Activated T-helper 9 cell treated with anti-CD3 and anti-CD28 coated beads, Interleukin-2, amount 50 U/mL, for 16 hours (primary cell): ENCODE results near the gene RAB36.

Source experiments
- DNase-seq: peaks from one replicate; pipeline ENCODE4 v3.0.0-alpha.2; 2020; ENCODE audit warnings: low read depth

RAB36 gene

GRCh38 chr22:23158516-23159290, 13.4 kb downstream of the RAB36 start:
- DNase-seq: no peak

DNA sequence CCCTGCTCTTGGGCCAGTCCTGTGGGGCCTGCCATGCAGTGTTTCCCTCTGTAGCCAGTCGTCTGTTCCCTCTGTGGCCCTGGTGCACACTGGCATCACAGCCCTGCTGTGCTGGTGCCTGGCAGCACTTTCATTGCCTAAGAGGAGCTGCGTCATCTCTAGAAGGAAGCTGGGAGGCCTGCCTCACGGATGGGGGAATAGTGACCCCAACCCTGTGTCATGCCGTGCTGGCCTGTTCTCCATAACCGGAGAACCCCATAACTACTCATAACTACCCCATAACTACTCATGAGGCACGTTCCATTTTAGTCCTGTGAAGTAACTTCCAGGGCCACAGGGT, 14.0 kb downstream of the RAB36 start:
- no peak for DNase-seq

DNA sequence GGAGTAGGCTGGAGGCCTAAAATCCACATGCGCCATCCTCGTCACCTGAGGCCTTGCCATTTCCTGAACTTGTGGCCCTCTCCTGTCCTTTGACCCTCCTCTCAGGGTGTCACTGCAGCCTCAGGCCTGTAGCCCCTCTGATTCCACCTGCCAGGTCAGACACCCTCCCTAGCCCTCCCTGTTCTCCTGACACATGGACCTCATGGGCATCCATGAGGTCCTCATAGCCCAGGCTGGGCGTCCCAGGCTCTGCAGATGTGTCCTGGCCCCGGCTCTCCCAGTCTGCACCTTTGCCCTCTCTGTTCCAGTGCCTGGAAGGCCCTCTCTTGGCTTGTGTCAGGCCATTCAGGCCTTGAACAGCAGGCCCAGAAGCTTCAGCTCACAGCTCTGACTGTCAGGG, 15.8 kb downstream of the RAB36 start:
- no peak for DNase-seq

DNA sequence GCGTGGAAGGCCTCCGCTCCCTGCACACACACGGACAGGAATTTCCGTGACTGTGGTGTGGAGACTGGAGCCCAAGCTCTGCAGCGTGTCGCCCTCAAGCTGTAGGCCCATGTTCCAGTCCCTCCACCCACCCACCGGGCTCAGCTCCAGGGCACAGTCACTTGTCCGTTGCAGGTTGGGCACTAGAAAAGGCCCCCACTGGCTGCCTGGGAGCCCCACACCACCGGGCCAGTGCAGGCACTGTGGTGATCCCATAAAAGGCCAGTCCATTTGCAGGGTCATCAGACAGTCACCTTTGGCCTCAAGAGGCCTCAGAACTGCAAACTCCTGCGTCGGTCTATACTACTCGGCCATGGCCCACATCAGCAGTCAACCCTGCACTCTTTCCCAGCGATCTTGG, 16.3 kb downstream of the RAB36 start:
- DNase-seq: no peak

DNA sequence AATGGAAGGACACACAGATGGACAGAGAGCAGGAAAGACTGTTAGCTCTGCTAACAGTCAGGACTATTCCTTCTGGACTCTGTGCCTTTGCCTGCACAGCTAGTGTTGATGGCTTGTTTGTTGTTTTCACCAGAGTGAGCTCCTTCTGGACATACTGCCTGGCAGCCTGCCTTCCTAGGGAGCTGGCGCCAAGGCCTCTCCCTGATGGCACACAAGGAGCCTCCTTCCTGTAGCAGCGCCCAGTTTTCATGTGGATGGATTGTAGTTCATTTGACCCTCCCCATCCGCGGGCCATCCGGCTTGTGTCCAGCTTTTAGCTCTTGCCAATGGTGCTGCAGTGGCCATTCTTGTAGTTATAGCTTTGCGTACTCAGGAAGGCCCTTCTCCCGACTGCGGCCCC, 18.4 kb downstream of the RAB36 start:
- no peak for DNase-seq

DNA sequence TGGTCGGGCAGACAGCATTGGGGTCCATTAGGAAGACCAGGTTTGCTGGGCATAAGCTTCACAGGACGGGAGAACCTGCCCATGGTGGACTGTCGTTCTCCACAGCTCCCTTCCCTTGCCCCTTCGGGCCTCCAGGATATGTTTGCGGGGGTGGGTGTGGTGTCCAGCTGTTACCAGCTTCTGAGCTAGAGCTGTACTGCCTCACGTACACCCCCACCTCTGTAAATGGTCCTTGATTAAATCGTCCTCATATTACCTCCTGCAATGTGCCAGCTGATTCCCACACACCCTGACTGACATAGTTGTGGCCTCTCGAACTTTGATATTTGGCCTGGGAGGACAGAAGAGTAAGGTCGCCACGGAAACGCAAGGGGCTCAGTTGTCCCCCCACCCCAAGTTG, 18.8 kb downstream of the RAB36 start:
- no peak for DNase-seq

DNA sequence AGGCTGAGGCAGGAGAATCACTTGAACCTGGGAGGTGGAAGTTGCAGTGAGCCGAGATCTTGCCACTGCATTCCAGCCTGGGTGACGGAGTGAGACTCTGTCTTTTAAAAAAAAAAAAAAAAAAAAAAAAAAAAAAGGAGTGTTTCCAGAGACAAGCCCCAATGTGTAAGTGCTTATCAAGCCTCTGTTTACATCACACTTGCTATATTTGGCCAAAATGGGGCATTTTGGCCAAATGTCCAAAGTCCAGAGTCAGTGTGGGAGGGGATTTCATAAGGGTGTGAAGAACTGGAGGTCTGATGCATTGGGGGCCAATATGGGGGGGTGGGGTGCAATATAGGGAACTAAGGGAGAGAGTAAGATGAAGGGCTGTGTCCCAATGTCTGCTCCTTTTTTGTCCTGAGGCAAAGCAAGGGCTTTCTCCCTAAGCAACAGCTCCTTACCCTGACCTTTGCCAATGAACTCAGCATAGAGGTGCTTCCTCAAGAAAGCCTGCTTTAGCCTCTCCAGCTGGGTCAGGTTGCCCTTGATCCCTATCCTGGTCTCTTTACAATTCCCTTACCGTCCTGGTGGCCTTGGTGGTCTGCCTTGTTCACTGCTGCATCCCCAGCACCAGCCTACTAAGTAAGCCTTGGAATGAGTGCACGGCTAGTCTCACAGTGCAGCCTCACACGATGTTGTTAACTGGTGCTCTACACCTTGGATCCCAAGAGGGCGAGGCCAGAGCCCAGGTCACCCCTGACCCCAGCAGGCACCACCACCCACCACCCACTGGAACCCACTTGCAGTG, 21.0 kb downstream of the RAB36 start:
- DNase-seq: no peak

DNA sequence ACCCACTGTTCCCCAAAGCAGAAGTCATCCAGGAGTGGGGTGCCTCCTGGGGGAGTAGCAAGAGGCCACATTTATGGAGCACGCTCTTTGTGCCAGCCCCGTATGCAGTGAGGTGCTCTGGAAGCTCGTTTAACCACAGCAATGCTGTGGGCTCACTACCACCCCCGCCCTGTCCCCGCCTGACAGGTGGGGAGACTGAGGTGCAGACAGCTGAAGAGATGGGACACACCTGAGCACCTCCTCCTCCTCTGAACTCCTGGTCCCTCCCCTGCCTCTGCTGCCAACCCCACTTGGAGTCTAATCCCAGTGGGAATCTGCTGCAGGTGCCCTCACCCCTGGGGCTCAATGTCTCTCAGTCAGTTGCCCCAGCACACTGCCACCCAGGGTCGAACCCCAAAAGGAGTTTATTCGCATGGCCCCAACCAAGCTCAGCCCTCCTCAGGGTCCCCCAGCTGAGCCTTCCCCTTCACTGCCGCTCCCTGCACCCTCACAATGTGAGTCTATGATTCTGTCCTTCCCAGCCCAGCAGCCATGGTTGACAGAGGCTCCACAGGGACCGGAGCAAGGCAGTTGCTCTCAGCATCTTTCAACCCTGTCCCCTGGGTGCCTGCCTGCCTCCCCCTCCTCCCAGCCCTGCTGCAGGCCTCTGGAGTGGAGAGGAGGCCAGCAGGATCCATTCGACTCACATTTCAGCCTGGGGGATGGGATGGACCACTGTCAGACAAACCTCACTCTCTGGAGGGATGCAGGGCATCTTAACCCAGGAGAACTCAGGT, 21.8 kb downstream of the RAB36 start:
- DNase-seq: no peak

DNA sequence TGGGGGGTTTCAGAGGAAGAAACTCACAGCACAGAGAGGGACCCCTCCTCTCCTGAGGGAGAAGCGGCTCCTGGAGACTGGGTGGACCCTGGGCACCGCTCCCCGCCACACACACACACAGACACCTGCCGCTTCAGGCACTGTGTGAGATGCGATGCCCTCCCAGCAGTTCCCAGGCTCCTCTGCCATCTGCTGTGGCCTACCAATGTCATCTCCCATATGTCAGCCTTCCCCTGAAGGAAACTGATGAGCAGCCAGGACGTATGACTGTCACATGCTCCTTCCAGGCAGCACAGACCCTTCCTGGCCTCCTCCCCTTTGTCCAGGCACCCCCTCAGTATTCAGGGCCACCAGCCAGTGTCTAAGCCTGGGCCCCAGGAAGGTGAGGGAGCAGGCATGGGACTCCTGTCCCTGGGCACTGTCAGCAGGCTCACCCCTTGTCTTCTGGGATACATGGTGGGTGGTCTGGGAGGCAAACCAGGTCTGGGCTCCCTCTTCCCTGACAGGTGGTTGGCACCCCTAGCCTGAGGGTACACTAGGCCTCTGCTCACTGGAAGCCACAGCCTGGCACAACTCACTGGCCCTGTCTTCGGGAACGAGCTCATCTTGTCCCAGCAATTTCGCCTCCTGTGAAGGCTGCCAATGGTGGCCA, 23.2 kb downstream of the RAB36 start:
- DNase-seq: no peak

- DNase-seq: no peak
Measured at GRCh38 chr22:23169043-23169406, 23.7 kb downstream of the RAB36 start.

- DNase-seq: no peak
Measured at GRCh38 chr22:23175817-23176644, 30.8 kb downstream of the RAB36 start.

GRCh38 chr22:23176645-23177027, 31.4 kb downstream of the RAB36 start:
- no peak for DNase-seq

DNA sequence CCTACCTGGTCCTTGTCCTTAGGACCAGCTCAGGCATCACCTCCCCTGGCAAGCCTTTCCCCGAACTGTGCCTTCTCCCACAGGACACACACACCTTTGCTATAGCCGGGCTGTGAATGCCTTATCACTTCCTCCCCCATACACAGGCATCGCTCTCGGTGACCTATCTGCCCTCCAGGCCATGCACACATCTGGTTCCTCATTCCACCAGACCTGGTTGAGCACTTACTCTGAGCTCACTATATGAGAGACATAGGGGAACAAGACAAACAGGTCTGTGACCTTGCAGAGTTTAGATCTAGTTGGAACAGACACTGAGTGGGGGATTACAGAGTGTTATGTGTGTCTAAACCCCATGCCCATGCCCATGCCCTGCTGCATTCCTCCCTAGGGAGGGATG, 31.9 kb downstream of the RAB36 start:
- DNase-seq: no peak

GRCh38 chr22:23178512-23179254, 33.4 kb downstream of the RAB36 start:
- peak; percentile 38 for DNase-seq

GRCh38 chr22:23179381-23180299, 34.4 kb downstream of the RAB36 start:
- DNase-seq: no peak

GRCh38 chr22:23180301-23180892, 35.1 kb downstream of the RAB36 start, which contains the start of gene BCR:
TSS of gene BCR (plus strand) at chr22:23180509. CDS start at chr22:23180961, 452 bp downstream.
- peak; percentile 44 for DNase-seq

DNA sequence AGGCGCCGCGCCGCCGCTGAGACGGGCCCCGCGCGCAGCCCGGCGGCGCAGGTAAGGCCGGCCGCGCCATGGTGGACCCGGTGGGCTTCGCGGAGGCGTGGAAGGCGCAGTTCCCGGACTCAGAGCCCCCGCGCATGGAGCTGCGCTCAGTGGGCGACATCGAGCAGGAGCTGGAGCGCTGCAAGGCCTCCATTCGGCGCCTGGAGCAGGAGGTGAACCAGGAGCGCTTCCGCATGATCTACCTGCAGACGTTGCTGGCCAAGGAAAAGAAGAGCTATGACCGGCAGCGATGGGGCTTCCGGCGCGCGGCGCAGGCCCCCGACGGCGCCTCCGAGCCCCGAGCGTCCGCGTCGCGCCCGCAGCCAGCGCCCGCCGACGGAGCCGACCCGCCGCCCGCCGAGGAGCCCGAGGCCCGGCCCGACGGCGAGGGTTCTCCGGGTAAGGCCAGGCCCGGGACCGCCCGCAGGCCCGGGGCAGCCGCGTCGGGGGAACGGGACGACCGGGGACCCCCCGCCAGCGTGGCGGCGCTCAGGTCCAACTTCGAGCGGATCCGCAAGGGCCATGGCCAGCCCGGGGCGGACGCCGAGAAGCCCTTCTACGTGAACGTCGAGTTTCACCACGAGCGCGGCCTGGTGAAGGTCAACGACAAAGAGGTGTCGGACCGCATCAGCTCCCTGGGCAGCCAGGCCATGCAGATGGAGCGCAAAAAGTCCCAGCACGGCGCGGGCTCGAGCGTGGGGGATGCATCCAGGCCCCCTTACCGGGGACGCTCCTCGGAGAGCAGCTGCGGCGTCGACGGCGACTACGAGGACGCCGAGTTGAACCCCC, 35.8 kb downstream of the RAB36 start:
- no peak for DNase-seq

DNA sequence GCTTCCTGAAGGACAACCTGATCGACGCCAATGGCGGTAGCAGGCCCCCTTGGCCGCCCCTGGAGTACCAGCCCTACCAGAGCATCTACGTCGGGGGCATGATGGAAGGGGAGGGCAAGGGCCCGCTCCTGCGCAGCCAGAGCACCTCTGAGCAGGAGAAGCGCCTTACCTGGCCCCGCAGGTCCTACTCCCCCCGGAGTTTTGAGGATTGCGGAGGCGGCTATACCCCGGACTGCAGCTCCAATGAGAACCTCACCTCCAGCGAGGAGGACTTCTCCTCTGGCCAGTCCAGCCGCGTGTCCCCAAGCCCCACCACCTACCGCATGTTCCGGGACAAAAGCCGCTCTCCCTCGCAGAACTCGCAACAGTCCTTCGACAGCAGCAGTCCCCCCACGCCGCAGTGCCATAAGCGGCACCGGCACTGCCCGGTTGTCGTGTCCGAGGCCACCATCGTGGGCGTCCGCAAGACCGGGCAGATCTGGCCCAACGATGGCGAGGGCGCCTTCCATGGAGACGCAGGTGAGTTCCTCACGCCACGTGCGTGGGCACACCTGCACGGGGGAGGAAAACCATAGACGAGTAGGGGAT, 36.5 kb downstream of the RAB36 start:
- no peak for DNase-seq
